Left lung (tissue), 10 donors: ENCODE measurements around the gene CELA3B. TPM values are rescaled to one million over a fixed set of nuclear protein-coding genes. Genes with fewer than 3 reads are reported as not detected.

ENCODE experiments used
- ATAC-seq: fragments of 200-7000 bp; cut with Tn5 transposase; one replicate; pipeline ENCODE4 v1.9.1; 2020; ENCODE audit warnings: moderate library complexity
- DNase-seq, 4 donors: peaks; one replicate each; pipeline ENCODE4 v3.0.0-alpha.2; 2013 to 2020
- H3K27ac ChIP-seq, 2 donors: fragments of 200-600 bp; sonication (generic) in 1 of 2; one replicate each; pipeline versions ENCODE4 v1.5.0 to v1.8.0; 2020 to 2021
- H3K27me3 ChIP-seq, 2 donors: fragments of 200-600 bp; sonication (generic) in 1 of 2; one replicate each; pipeline versions ENCODE4 v1.5.0 to v1.8.0; 2020 to 2021
- H3K36me3 ChIP-seq, 2 donors: fragments of 200-600 bp; sonication (generic) in 1 of 2; one replicate each; pipeline versions ENCODE4 v1.5.0 to v1.8.0; 2020 to 2021
- H3K4me1 ChIP-seq, 2 donors: fragments of 200-600 bp; one replicate each; pipeline ENCODE4 v1.8.0; 2021
- H3K4me3 ChIP-seq, 2 donors: fragments of 200-600 bp; sonication (generic) in 1 of 2; one replicate each; pipeline versions ENCODE4 v1.5.0 to v1.8.0; 2020 to 2021; ENCODE audit warnings: mild to moderate bottlenecking in 1 of 2
- H3K9me3 ChIP-seq, 2 donors: fragments of 200-600 bp; sonication (generic) in 1 of 2; one replicate each; pipeline versions ENCODE4 v1.5.0 to v1.8.0; 2020 to 2021
- CTCF ChIP-seq, 2 donors: fragments of 200-600 bp; sonication (generic) in 1 of 2; IDR thresholded peaks; one replicate each; pipeline versions ENCODE4 v1.5.0 to v1.8.0; 2021; ENCODE audit warnings: antibody characterized with exemption in 2 of 2
- intact Hi-C, 2 donors: fragments of 100-400 bp; cut with DNase I; formaldehyde crosslinking; loops; one replicate each; pipeline versions ENCODE4 v1.11.2 to v1.14.2; 2022
- polyA plus RNA-seq, 6 donors: library from polyadenylated mRNA; unstranded; fragments of 120-200 nt; gene quantifications; one replicate each; pipeline ENCODE4 v1.2.1, GENCODE V29; 2013; ENCODE audit not compliant: insufficient read length in 6 of 6
- total RNA-seq, 2 donors: library from RNA; stranded (reverse); fragmentation: NEBNext Ultra II Directional; extraction: Animal tissue kit (Norgen Biotek cat#: 25700); gene quantifications; one replicate each; pipeline ENCODE4 v1.2.1, GENCODE V29; 2021
- donor health status: DM: no; HTN: yes; CAD: no.
- donor health status: DM: no; HTN: no; CAD: no.

Gene CELA3B
- total and polyA plus RNA-seq, 8 donors: 0.27 to 0.71 TPM; not detected in 6

GRCh38 chr1:22038036-22038435 lies 61.2 kb downstream of the CELA3B start:
- DNase-seq (no peak), ATAC-seq (no peak)
- no peaks in the 10 kb centered on the region for H3K9me3 ChIP-seq
- TF ChIP-seq CTCF (IDR thresholded peaks at IDR 0.05): no peak
- no peaks in the 10 kb centered on the region for H3K36me3 ChIP-seq
- no peaks in the 10 kb centered on the region for H3K27me3 ChIP-seq
- peak overlapping the region in 1 of 2 donors; percentile 88 for H3K27ac ChIP-seq
- H3K4me1 ChIP-seq: peaks cover 8 to 26% of the 10 kb centered on the region in 2 donors
- intact Hi-C loops: no loop called here
- no peak overlapping the region for H3K4me3 ChIP-seq

Other genes with a start within 250 kb of the CELA3B start
- gene USP48, start 193.9 kb upstream of the CELA3B start, total RNA-seq: 10 to 100 TPM; 57.9 to 58.0 TPM
- gene USP48, start 193.9 kb upstream of the CELA3B start, polyA plus RNA-seq: 10 to 100 TPM; 79.9 to 95.6 (median 81.7) TPM
- gene LDLRAD2, start 164.8 kb upstream of the CELA3B start, total RNA-seq: under 1 TPM; 0.10 to 0.26 TPM
- 1 to 10 TPM; 3.9 to 5.9 (median 5.2) TPM for gene LDLRAD2, start 164.8 kb upstream of the CELA3B start, polyA plus RNA-seq
- gene HSPG2, start 39.7 kb upstream of the CELA3B start, total RNA-seq: 100 to 1,000 TPM; 324 to 434 TPM
- gene HSPG2, start 39.7 kb upstream of the CELA3B start, polyA plus RNA-seq: 100 to 1,000 TPM; 150 to 218 (median 175) TPM
- gene CELA3A, start 24.6 kb downstream of the CELA3B start, total RNA-seq: not detected
- gene CELA3A, start 24.6 kb downstream of the CELA3B start, polyA plus RNA-seq: not detected
- gene CDC42, start 75.7 kb downstream of the CELA3B start, total RNA-seq: 100 to 1,000 TPM; 277 to 292 TPM
- gene CDC42, start 75.7 kb downstream of the CELA3B start, polyA plus RNA-seq: 100 to 1,000 TPM; 285 to 381 (median 351) TPM
- gene WNT4, start 166.1 kb downstream of the CELA3B start, total RNA-seq: 1 to 10 TPM; 1.8 to 4.0 TPM
- gene WNT4, start 166.1 kb downstream of the CELA3B start, polyA plus RNA-seq: 1 to 10 TPM; 2.3 to 3.4 (median 2.8) TPM